ENCODE data around the gene SMIM3. TPM values are rescaled to one million over a fixed set of nuclear protein-coding genes. Genes with fewer than 3 reads are reported as not detected.

The SMIM3 gene
- total and polyA plus RNA-seq, 2 experiments from 2014 or later, result 44.2 to 47.7 TPM

- WGBS (ENCODE audit: low lambda C conversion rate, missing lambda C conversion rate), result 88% methylated on average over 1 of the region's 1 CpG
- Histone ChIP-seq H3K4me2 (no peak overlapping the region), H3K36me3 (replicated peaks; ENCODE audit: insufficient read depth, low read depth) (no peaks in the 10 kb centered on the region), H3K9me3 (ENCODE audit: low read depth) (no peaks in the 10 kb centered on the region), H3K79me2 (peaks cover 90% of the 10 kb centered on the region), H3K9me2 (replicated peaks; ENCODE audit: insufficient read depth) (no peaks in the 10 kb centered on the region), H3K4me3 (no peak overlapping the region), H4K20me1 (ENCODE audit: insufficient read depth, poor library complexity, severe bottlenecking) (no peaks in the 10 kb centered on the region), H2AFZ (no peak overlapping the region), H3K27me3 (no peaks in the 10 kb centered on the region), H3K27ac (no peak overlapping the region), H3K4me1 (ENCODE audit: insufficient read depth) (peaks cover 14% of the 10 kb centered on the region)
- DNase-seq (ENCODE audit: low spot score), result no peak
- no peak for TF ChIP-seq CTCF (IDR thresholded peaks at IDR 0.05; ENCODE audit: poor library complexity)
- TF ChIP-seq EZH2phosphoT487 (IDR thresholded peaks at IDR 0.05; ENCODE audit: low read depth, severe bottlenecking, unreplicated experiment), result no peak
- TF ChIP-seq EZH2 (IDR thresholded peaks at IDR 0.05; ENCODE audit: borderline replicate concordance), result no peak
Measured at GRCh38 chr5:150753863-150754262, 24.7 kb upstream of the SMIM3 start.

- Histone ChIP-seq H4K20me1 (ENCODE audit: insufficient read depth, poor library complexity, severe bottlenecking) (no peaks in the 10 kb centered on the region), H3K4me3 (peak overlapping the region; percentile 34), H3K4me2 (peak overlapping the region; percentile 78), H3K9me2 (replicated peaks; ENCODE audit: insufficient read depth) (no peaks in the 10 kb centered on the region), H3K79me2 (peaks cover 59% of the 10 kb centered on the region), H3K27ac (peak overlapping the region; percentile 96), H3K27me3 (no peaks in the 10 kb centered on the region), H3K4me1 (ENCODE audit: insufficient read depth) (peaks cover 18% of the 10 kb centered on the region), H3K36me3 (replicated peaks; ENCODE audit: insufficient read depth, low read depth) (no peaks in the 10 kb centered on the region), H2AFZ (no peak overlapping the region), H3K9me3 (ENCODE audit: low read depth) (no peaks in the 10 kb centered on the region)
- TF ChIP-seq CTCF (IDR thresholded peaks at IDR 0.05; ENCODE audit: poor library complexity), result no peak
- no peak for TF ChIP-seq EZH2phosphoT487 (IDR thresholded peaks at IDR 0.05; ENCODE audit: low read depth, severe bottlenecking, unreplicated experiment)
- TF ChIP-seq EZH2 (IDR thresholded peaks at IDR 0.05; ENCODE audit: borderline replicate concordance), result no peak
- WGBS (ENCODE audit: low lambda C conversion rate, missing lambda C conversion rate), result 77% methylated on average over 1 of the region's 1 CpG
- no peak for DNase-seq (ENCODE audit: low spot score)
Measured at GRCh38 chr5:150757087-150757649, 21.4 kb upstream of the SMIM3 start.

GRCh38 chr5:150758203-150758530, 20.4 kb upstream of the SMIM3 start:
- H3K36me3 ChIP-seq (replicated peaks; ENCODE audit: insufficient read depth, low read depth), result no peaks in the 10 kb centered on the region
- TF ChIP-seq CTCF (IDR thresholded peaks at IDR 0.05; ENCODE audit: poor library complexity) (no peak), EZH2phosphoT487 (IDR thresholded peaks at IDR 0.05; ENCODE audit: low read depth, severe bottlenecking, unreplicated experiment) (no peak), EZH2 (IDR thresholded peaks at IDR 0.05; ENCODE audit: borderline replicate concordance) (no peak)
- DNase-seq (ENCODE audit: low spot score), result no peak
- 8% methylated on average over 12 of the region's 12 CpGs for WGBS (ENCODE audit: low lambda C conversion rate, missing lambda C conversion rate)
- H3K79me2 ChIP-seq, result peaks cover 49% of the 10 kb centered on the region
- H4K20me1 ChIP-seq (ENCODE audit: insufficient read depth, poor library complexity, severe bottlenecking), result no peaks in the 10 kb centered on the region
- no peaks in the 10 kb centered on the region for H3K9me2 ChIP-seq (replicated peaks; ENCODE audit: insufficient read depth)
- peak overlapping the region; percentile 34 for H3K4me3 ChIP-seq
- H2AFZ ChIP-seq, result peak overlapping the region; percentile 15
- H3K4me1 ChIP-seq (ENCODE audit: insufficient read depth), result peaks cover 18% of the 10 kb centered on the region
- H3K27ac ChIP-seq, result peak overlapping the region; percentile 96
- H3K9me3 ChIP-seq (ENCODE audit: low read depth), result no peaks in the 10 kb centered on the region
- no peaks in the 10 kb centered on the region for H3K27me3 ChIP-seq
- peak overlapping the region; percentile 78 for H3K4me2 ChIP-seq

Measured in hepatocyte (in vitro differentiated cells).